ENCODE data around the gene FIZ1.

DNA sequence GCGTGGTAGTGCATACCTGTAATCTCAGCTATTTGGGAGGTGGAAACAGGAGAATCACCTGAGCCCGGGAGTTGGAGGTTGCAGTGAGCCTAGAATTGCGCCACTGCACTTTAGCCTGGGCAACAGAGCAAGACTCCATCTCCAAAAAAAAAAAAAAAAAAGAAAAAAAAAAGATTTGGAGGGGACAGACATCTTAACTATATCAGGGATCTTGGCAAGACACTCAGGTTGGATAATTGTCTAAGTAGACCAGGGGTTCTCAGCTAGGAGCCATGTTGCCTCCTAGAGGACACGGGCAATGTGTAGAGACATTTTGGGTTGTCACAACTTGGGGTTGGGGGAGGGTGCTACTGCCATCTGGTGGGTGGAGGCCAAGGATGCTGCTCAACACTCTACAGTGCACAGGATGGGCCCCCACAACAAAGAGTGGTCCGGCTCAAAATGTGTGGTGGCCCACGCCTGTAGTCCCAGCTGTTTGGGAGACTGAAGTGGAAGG, 39.6 kb upstream of the FIZ1 start:
- no peak for TF ChIP-seq POLR2A (IDR thresholded peaks at IDR 0.05; ENCODE audit: low read depth)
- TF ChIP-seq, protein P1, sequence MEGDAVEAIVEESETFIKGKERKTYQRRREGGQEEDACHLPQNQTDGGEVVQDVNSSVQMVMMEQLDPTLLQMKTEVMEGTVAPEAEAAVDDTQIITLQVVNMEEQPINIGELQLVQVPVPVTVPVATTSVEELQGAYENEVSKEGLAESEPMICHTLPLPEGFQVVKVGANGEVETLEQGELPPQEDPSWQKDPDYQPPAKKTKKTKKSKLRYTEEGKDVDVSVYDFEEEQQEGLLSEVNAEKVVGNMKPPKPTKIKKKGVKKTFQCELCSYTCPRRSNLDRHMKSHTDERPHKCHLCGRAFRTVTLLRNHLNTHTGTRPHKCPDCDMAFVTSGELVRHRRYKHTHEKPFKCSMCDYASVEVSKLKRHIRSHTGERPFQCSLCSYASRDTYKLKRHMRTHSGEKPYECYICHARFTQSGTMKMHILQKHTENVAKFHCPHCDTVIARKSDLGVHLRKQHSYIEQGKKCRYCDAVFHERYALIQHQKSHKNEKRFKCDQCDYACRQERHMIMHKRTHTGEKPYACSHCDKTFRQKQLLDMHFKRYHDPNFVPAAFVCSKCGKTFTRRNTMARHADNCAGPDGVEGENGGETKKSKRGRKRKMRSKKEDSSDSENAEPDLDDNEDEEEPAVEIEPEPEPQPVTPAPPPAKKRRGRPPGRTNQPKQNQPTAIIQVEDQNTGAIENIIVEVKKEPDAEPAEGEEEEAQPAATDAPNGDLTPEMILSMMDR (IDR thresholded peaks at IDR 0.05), result peak in 2 of 3 experiments; percentile 7 to 47
- TF ChIP-seq EP300 (IDR thresholded peaks at IDR 0.05), result no peak

Data from esophagus muscularis mucosa (tissue), 4 donors.